ENCODE results near the gene SLC1A4. TPM values are rescaled to one million over a fixed set of nuclear protein-coding genes. Genes with fewer than 3 reads are reported as not detected.

SLC1A4 gene
- total RNA-seq, 2 donors from 2014 or later = 0.07 to 1.9 TPM

- peaks cover 16% of the 10 kb centered on the region for H3K4me1 Mint-ChIP-seq
- DNase-seq = peak; percentile 92
- H3K36me3 Mint-ChIP-seq (ENCODE audit: low read depth) = peaks cover 37% of the 10 kb centered on the region
- H3K9ac ChIP-seq (ENCODE audit: extremely low read depth, low read length, poor library complexity, severe bottlenecking) = no peak overlapping the region
- H3K36me3 ChIP-seq (ENCODE audit: control insufficient read depth, insufficient read depth, low read length) = peaks cover 7% of the 10 kb centered on the region
- no peak overlapping the region for H3K27ac ChIP-seq (ENCODE audit: low read depth, low read length)
- no peaks in the 10 kb centered on the region for H3K27me3 Mint-ChIP-seq (ENCODE audit: insufficient read depth)
- 48 to 70% methylated on average over 8 to 13 of the region's 13 CpGs for WGBS, 2 experiments (ENCODE audit: insufficient coverage in 1 of 2, insufficient read length in 1 of 2)
- TF ChIP-seq CTCF (conservative IDR thresholded peaks at IDR 0.05) = peak; percentile 92
- H3K4me1 ChIP-seq (ENCODE audit: control insufficient read depth, insufficient read depth, low read length) = no peaks in the 10 kb centered on the region
- H3K4me3 Mint-ChIP-seq = no peak overlapping the region
- no peak overlapping the region for H3K27ac Mint-ChIP-seq
- H3K27me3 ChIP-seq (ENCODE audit: control insufficient read depth, insufficient read depth, low read length, poor library complexity, severe bottlenecking) = no peaks in the 10 kb centered on the region
- H3K4me3 ChIP-seq (ENCODE audit: low read length) = no peak overlapping the region
- H3K9me3 ChIP-seq (ENCODE audit: control insufficient read depth, low read length) = peaks cover 22% of the 10 kb centered on the region
- H3K9me3 Mint-ChIP-seq = peaks cover 7% of the 10 kb centered on the region
These were observed 51.4 kb downstream of the SLC1A4 start for GRCh38 chr2:65040400-65041261.

GRCh38 chr2:65043001-65043400 lies 53.8 kb downstream of the SLC1A4 start:
- TF ChIP-seq CTCF (conservative IDR thresholded peaks at IDR 0.05) = no peak
- no peaks in the 10 kb centered on the region for H3K27me3 ChIP-seq (ENCODE audit: control insufficient read depth, insufficient read depth, low read length, poor library complexity, severe bottlenecking)
- no peak overlapping the region for H3K27ac ChIP-seq (ENCODE audit: low read depth, low read length)
- no peak for DNase-seq
- WGBS, 2 experiments (ENCODE audit: insufficient coverage in 1 of 2, insufficient read length in 1 of 2) = 93 to 100% methylated on average over 2 of the region's 2 CpGs
- H3K9ac ChIP-seq (ENCODE audit: extremely low read depth, low read length, poor library complexity, severe bottlenecking) = no peak overlapping the region
- no peak overlapping the region for H3K4me3 Mint-ChIP-seq
- H3K27ac Mint-ChIP-seq = no peak overlapping the region
- H3K4me1 ChIP-seq (ENCODE audit: control insufficient read depth, insufficient read depth, low read length) = no peaks in the 10 kb centered on the region
- H3K36me3 Mint-ChIP-seq (ENCODE audit: low read depth) = peaks cover 47% of the 10 kb centered on the region
- peaks cover 11% of the 10 kb centered on the region for H3K36me3 ChIP-seq (ENCODE audit: control insufficient read depth, insufficient read depth, low read length)
- peaks cover 29% of the 10 kb centered on the region for H3K9me3 ChIP-seq (ENCODE audit: control insufficient read depth, low read length)
- peaks cover 16% of the 10 kb centered on the region for H3K9me3 Mint-ChIP-seq
- no peaks in the 10 kb centered on the region for H3K27me3 Mint-ChIP-seq (ENCODE audit: insufficient read depth)
- peaks cover 21% of the 10 kb centered on the region for H3K4me1 Mint-ChIP-seq
- no peak overlapping the region for H3K4me3 ChIP-seq (ENCODE audit: low read length)

GRCh38 chr2:65044097-65044735 lies 55.0 kb downstream of the SLC1A4 start:
- H3K27ac ChIP-seq (ENCODE audit: low read depth, low read length) = no peak overlapping the region

More at GRCh38 chr2:65044097-65044735, 55.0 kb downstream of the SLC1A4 start:
- Mint-ChIP-seq H3K36me3 (ENCODE audit: low read depth) (peaks cover 49% of the 10 kb centered on the region), H3K27ac (no peak overlapping the region), H3K4me1 (peaks cover 21% of the 10 kb centered on the region), H3K9me3 (peaks cover 29% of the 10 kb centered on the region), H3K27me3 (ENCODE audit: insufficient read depth) (no peaks in the 10 kb centered on the region), H3K4me3 (no peak overlapping the region)
- Histone ChIP-seq H3K27me3 (ENCODE audit: control insufficient read depth, insufficient read depth, low read length, poor library complexity, severe bottlenecking) (no peaks in the 10 kb centered on the region), H3K9me3 (ENCODE audit: control insufficient read depth, low read length) (peaks cover 41% of the 10 kb centered on the region), H3K9ac (ENCODE audit: extremely low read depth, low read length, poor library complexity, severe bottlenecking) (no peak overlapping the region), H3K36me3 (ENCODE audit: control insufficient read depth, insufficient read depth, low read length) (peaks cover 11% of the 10 kb centered on the region), H3K4me3 (ENCODE audit: low read length) (peak overlapping the region; percentile 33), H3K4me1 (ENCODE audit: control insufficient read depth, insufficient read depth, low read length) (no peaks in the 10 kb centered on the region)
- TF ChIP-seq CTCF (conservative IDR thresholded peaks at IDR 0.05) = no peak
- DNase-seq = peak; percentile 80
- WGBS, 2 experiments (ENCODE audit: insufficient coverage in 1 of 2, insufficient read length in 1 of 2) = 94 to 98% methylated on average over 5 to 7 of the region's 7 CpGs
